Cardiac fibroblast (primary cell): ENCODE results near the gene SFTPB.
"Not testable (repeated sequence)": the region's sequence is repeated elsewhere in the genome, so short reads cannot be mapped to it uniquely, and the experiment has no call there.

Experiments used
- DNase-seq, 2 donors: peaks; one replicate each; pipeline versions ENCODE4 v3.0.0 to v3.0.0-alpha.2; 2010; ENCODE audit warnings: low read depth in 2 of 2
- H3K4me3 ChIP-seq, 2 donors: replicated peaks in 1 of 2; 1 replicate in 1 of 2; 2 replicates in 1 of 2; pipeline ENCODE4 v1.5.1; 2011; ENCODE audit warnings: low read depth in 2 of 2, low read length in 2 of 2, mild to moderate bottlenecking in 2 of 2, moderate library complexity in 1 of 2
- TF ChIP-seq, protein P1 (sequence below): IDR thresholded peaks from one replicate; pipeline ENCODE4 v1.5.1; 2011; ENCODE audit warnings: low read depth, mild to moderate bottlenecking, low read length, inconsistent platforms

Gene SFTPB

DNA sequence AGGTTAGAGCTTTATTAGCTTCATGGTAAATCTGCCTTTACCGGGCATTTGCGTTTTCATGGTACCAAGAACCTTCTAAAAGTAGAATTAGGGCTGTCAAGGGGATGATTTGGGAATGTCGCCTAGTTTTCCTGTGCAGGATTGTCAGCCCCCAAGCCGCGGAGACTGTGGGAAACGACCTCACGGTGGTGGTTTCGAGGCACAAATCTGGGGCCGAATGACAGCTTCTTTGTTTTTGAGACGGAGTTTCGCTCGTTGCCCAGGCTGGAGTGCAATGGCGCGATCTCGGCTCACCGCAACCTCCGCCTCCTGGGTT lies 52.6 kb downstream of the SFTPB start:
- TF ChIP-seq, protein P1, sequence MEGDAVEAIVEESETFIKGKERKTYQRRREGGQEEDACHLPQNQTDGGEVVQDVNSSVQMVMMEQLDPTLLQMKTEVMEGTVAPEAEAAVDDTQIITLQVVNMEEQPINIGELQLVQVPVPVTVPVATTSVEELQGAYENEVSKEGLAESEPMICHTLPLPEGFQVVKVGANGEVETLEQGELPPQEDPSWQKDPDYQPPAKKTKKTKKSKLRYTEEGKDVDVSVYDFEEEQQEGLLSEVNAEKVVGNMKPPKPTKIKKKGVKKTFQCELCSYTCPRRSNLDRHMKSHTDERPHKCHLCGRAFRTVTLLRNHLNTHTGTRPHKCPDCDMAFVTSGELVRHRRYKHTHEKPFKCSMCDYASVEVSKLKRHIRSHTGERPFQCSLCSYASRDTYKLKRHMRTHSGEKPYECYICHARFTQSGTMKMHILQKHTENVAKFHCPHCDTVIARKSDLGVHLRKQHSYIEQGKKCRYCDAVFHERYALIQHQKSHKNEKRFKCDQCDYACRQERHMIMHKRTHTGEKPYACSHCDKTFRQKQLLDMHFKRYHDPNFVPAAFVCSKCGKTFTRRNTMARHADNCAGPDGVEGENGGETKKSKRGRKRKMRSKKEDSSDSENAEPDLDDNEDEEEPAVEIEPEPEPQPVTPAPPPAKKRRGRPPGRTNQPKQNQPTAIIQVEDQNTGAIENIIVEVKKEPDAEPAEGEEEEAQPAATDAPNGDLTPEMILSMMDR, result no peak
- no peak for DNase-seq
- no peak overlapping the region for H3K4me3 ChIP-seq

DNA sequence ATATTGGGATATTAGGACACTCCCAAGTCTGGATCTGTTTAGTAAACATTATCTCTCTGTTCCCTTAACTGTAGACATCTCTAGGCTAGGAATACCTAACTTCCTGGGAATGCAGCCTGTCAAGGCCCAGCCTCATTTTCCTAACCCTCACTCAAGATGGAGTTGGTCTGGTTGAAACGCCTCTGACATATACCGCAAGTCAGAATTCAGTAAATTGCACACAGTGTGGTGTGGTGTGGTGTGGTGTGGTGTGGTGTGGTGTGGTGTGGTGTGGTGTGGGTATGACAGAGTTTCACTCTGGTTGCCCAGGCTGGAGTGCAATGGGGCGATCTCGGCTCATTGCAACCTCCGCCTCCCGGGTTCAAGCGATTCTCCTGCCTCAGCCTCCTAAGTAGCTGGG lies 53.2 kb downstream of the SFTPB start:
- H3K4me3 ChIP-seq, DNase-seq: not testable (repeated sequence)

DNA sequence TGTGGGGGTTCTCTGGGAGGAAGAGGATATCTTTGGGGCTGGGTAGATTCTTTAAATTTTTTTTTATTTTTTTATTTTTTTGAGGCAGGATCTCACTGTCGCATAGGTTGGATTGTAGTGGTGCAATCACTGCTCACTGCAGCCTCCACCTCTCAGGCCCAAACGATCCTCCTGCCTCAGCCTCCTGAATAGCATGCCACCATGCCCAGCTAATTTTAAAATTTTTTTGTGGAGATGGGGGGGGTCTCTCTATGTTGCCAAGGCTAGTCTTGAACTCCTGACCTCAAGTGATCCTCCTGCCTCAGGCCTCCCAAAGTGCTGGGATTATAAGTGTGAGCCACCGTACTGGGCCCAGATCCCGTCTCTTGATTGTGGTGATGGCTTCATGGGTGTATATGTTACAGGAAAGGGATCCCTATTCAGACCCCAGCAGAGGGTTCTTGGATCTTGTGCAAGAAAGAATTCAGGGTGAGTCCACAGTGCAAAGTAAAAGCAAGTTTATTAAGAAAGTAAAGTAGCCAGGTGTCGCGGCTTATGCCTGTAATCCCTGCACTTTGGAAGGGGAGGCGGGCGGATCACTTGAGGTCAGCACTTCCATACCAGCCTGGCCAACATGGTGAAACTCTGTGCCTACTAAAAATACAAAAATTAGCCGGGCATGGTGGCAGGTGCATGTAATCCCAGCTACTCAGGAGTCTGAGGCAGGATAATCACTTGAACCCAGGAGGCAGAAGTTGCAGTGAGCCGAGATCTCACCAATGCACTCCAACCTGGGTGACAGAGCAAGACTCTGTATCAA lies 54.1 kb downstream of the SFTPB start:
- H3K4me3 ChIP-seq, result no peak overlapping the region
- TF ChIP-seq, protein P1, result no peak
- no peak for DNase-seq

DNA sequence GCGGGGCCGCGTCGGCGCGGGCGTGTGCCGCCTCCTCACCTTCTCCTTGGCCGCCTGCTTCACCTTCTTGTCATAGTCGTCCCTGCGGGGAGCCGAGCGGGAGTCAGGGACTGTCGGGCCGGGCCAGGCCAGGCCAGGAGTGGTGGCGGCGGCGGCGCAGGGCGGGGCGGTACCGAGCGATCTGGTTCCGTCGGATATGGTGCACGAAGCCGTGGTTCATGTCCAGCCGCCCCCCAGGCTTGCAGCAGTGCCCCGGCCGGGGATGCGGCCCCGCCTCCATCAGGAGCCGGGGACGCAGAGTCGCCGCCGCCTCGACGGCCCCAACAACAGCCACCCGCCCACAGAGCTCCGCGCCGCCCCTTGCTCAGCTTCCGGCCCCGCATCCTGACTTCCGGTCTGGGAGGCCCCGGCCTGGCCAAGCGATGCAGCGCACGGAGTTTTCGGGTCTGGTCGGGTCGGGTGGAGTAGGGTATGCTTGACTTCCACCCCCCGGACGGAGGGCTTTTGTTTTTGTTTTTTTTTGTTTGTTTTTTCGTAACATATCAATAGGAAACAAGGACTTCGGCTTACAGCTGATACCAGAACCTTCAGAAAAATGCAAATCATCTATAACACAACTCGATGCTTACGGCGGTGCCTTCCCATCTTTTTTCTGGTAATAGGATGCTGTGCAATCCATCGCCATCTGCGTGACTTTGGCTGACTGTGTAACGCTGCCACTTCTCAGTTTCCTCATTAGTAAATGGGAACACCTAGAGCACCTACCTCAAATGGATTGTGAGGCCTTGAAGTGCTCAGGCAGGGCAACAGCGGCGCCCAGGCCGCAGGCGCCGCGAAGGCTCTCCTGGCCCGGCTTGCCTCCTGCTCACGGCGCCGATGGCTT lies 56.1 kb downstream of the SFTPB start, which contains the start of gene C2orf68:
C2orf68 (minus strand) TSS at position 362 of the 883 bp plus-strand sequence; CDS start at position 280, 82 bp downstream.
- TF ChIP-seq, protein P1, result no peak
- DNase-seq, result peak; percentile 84 to 87
- H3K4me3 ChIP-seq, result peak within 1 kb of the TSS; percentile 67 to 82

DNA sequence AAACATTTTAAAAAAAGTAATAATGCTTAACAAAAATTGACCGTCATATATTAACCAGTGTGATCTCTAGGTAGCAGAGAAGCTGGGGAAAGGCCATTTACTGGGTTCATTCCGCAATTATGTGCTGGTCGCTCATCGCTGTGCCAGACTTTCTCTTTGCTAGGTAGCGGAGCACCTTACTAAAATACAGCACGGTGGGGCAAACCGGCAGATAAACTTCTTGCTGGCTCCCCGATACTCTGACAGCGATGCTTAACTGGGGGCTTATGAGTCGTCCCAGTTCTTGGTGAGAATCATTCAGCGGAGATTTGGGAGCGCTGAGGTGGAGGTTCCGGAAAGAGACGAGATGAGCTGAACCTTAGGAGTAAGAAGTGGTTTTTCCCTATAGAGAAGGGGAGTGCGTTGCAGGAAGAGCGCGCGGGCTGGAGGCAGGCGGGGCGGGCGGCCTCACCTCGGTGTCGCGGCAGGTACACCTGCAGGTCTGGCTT lies 56.7 kb downstream of the SFTPB start:
- TF ChIP-seq, protein P1, result no peak
- DNase-seq, result peak in 1 of 2 donors; percentile 20
- H3K4me3 ChIP-seq, result peak overlapping the region; percentile 67 to 82
